Measurements from ENCODE around the gene DNAH6.

The DNAH6 gene

DNA sequence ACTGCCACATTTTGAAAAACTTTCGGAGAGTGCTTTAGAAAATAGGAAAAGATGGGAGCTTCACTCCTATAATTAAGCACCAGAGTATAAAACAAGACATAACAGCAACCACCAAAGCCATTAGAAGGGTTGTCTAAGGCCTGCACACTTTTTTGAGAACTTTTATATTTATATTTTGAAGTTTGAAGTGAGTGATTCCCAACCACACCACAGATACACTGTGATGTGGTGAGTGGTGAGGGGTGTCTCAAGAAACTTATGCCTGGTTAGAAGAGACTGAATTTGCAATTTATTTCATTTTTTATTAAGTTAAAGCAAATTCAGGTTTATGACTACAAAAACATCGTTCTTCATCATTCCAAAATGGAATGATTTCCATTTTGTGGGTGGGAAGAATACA, 161.9 kb downstream of the DNAH6 start:
- Histone ChIP-seq H3K36me3 (ENCODE audit: low read length) (no peaks in the 10 kb centered on the region), H3F3A (ENCODE audit: insufficient read depth) (no peaks in the 10 kb centered on the region), H3K9me3 (ENCODE audit: insufficient read depth, low read length) (no peaks in the 10 kb centered on the region), H3K79me2 (ENCODE audit: insufficient read depth, low read length) (no peaks in the 10 kb centered on the region), H4K20me1 (ENCODE audit: low read depth, low read length) (no peaks in the 10 kb centered on the region), H3K9ac (ENCODE audit: low read length) (no peak overlapping the region), H3K4me3 (ENCODE audit: insufficient read depth, low read length, poor library complexity, severe bottlenecking) (no peak overlapping the region), H3K4me2 (ENCODE audit: low read depth, low read length, poor library complexity, severe bottlenecking) (no peak overlapping the region), H3K27ac (ENCODE audit: low read depth, low read length) (no peak overlapping the region), H2AFZ (ENCODE audit: low read depth, low read length, severe bottlenecking) (no peak overlapping the region), H3K27me3 (ENCODE audit: low read length) (no peaks in the 10 kb centered on the region), H3K9me2 (replicated peaks; ENCODE audit: insufficient read depth, low read length) (no peaks in the 10 kb centered on the region)
- TF ChIP-seq, protein P1, sequence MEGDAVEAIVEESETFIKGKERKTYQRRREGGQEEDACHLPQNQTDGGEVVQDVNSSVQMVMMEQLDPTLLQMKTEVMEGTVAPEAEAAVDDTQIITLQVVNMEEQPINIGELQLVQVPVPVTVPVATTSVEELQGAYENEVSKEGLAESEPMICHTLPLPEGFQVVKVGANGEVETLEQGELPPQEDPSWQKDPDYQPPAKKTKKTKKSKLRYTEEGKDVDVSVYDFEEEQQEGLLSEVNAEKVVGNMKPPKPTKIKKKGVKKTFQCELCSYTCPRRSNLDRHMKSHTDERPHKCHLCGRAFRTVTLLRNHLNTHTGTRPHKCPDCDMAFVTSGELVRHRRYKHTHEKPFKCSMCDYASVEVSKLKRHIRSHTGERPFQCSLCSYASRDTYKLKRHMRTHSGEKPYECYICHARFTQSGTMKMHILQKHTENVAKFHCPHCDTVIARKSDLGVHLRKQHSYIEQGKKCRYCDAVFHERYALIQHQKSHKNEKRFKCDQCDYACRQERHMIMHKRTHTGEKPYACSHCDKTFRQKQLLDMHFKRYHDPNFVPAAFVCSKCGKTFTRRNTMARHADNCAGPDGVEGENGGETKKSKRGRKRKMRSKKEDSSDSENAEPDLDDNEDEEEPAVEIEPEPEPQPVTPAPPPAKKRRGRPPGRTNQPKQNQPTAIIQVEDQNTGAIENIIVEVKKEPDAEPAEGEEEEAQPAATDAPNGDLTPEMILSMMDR (IDR thresholded peaks at IDR 0.05; ENCODE audit: insufficient read depth, low read length, poor library complexity, severe bottlenecking) = no peak
- no peak for TF ChIP-seq EZH2phosphoT487 (conservative IDR thresholded peaks at IDR 0.05; ENCODE audit: low read length)

DNA sequence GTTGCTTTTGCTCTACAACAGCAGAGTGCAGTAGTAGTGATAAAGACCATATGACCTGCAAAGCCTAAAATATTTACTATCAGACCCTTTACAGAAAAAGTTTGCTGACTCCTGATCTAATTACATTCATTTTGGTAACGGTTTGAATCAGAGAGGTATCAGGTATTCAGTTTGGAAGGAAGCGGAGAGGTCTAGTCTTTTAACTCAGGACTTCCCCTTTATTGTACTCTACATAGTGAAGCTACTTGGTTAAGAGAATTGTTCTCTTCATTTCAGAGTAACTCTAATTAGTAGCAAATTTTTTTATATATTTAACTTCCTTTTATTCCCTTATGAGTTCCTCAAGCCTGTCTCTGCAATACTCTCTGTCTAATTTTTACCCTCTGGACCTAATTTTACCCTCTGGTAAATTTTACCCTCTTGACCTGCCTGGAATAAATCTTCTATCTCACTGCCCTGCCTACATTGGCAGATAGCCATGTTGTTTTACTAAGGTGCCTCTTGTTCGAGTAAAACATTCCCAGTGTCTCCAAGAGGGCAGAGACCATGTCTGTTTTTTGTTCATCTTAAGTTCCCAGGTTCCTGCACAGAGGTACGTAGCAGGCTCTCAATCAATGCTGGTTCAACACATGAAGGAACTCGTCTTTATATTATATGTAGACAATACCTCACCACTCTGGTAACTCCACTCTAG, 170.6 kb downstream of the DNAH6 start:
- no peak overlapping the region for H3K4me3 ChIP-seq (ENCODE audit: insufficient read depth, low read length, poor library complexity, severe bottlenecking)
- no peaks in the 10 kb centered on the region for H3K9me2 ChIP-seq (replicated peaks; ENCODE audit: insufficient read depth, low read length)
- no peaks in the 10 kb centered on the region for H4K20me1 ChIP-seq (ENCODE audit: low read depth, low read length)
- H3K36me3 ChIP-seq (ENCODE audit: low read length) = no peaks in the 10 kb centered on the region
- H3K27me3 ChIP-seq (ENCODE audit: low read length) = no peaks in the 10 kb centered on the region
- no peaks in the 10 kb centered on the region for H3F3A ChIP-seq (ENCODE audit: insufficient read depth)
- TF ChIP-seq, protein P1 (IDR thresholded peaks at IDR 0.05; ENCODE audit: insufficient read depth, low read length, poor library complexity, severe bottlenecking) = no peak
- TF ChIP-seq EZH2phosphoT487 (conservative IDR thresholded peaks at IDR 0.05; ENCODE audit: low read length) = no peak
- H3K27ac ChIP-seq (ENCODE audit: low read depth, low read length) = no peak overlapping the region
- no peaks in the 10 kb centered on the region for H3K9me3 ChIP-seq (ENCODE audit: insufficient read depth, low read length)
- H3K4me2 ChIP-seq (ENCODE audit: low read depth, low read length, poor library complexity, severe bottlenecking) = no peak overlapping the region
- no peak overlapping the region for H3K9ac ChIP-seq (ENCODE audit: low read length)
- no peaks in the 10 kb centered on the region for H3K79me2 ChIP-seq (ENCODE audit: insufficient read depth, low read length)
- no peak overlapping the region for H2AFZ ChIP-seq (ENCODE audit: low read depth, low read length, severe bottlenecking)

DNA sequence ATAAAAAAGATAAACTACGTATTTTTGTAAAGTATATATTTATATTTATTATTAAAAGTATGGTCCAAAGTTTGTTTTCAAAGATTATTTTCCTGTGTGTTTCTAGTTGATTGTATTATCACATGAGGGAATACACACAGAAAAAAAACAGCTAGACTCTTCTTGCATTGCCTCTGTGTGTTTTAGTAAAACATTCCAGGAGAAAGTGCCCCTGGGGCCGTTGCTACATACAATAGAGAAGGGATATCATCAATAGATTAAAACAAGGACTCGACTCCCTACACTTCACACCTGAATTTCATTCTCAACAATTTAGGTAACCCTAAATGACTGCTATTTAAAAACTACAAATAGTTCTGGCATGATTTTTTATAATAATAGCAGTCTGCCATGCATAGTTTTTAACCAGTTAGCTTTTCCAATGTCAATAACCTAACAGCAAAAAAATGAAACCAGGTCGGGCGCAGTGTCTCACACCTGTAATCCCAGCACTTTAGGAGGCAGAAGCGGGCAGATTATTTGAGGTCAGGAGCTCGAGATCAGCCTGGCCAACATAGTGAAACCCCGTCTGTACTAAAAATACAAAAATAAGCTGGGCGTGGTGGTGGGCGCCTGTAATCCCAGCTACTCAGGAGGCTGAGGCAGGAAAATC, 171.3 kb downstream of the DNAH6 start:
- Histone ChIP-seq H3K9ac (ENCODE audit: low read length) (no peak overlapping the region), H2AFZ (ENCODE audit: low read depth, low read length, severe bottlenecking) (no peak overlapping the region), H4K20me1 (ENCODE audit: low read depth, low read length) (no peaks in the 10 kb centered on the region), H3K9me3 (ENCODE audit: insufficient read depth, low read length) (no peaks in the 10 kb centered on the region), H3K27ac (ENCODE audit: low read depth, low read length) (no peak overlapping the region), H3K79me2 (ENCODE audit: insufficient read depth, low read length) (no peaks in the 10 kb centered on the region), H3F3A (ENCODE audit: insufficient read depth) (no peaks in the 10 kb centered on the region), H3K9me2 (replicated peaks; ENCODE audit: insufficient read depth, low read length) (no peaks in the 10 kb centered on the region), H3K27me3 (ENCODE audit: low read length) (no peaks in the 10 kb centered on the region), H3K4me2 (ENCODE audit: low read depth, low read length, poor library complexity, severe bottlenecking) (no peak overlapping the region), H3K4me3 (ENCODE audit: insufficient read depth, low read length, poor library complexity, severe bottlenecking) (no peak overlapping the region), H3K36me3 (ENCODE audit: low read length) (no peaks in the 10 kb centered on the region)
- no peak for TF ChIP-seq EZH2phosphoT487 (conservative IDR thresholded peaks at IDR 0.05; ENCODE audit: low read length)

DNA sequence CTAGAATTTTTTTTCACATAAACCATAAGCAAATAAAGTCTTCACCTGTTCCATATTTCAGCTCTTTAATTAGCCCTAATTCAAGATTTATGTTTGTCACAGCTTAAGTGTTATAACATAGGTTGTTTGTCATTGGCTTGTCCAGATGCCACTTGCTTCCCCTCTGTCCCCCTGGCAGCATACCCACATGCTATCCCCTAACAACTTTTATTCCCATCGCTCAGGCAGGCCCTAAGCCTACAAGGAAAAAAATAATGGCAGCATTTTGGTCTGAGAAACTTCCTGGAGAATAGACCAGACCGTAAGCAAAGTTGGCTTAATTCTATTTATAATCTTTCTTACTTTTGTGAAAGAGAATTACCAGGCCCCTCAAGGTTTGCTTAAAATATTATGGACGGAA, 173.9 kb downstream of the DNAH6 start:
- no peak overlapping the region for H3K9ac ChIP-seq (ENCODE audit: low read length)
- H3K4me2 ChIP-seq (ENCODE audit: low read depth, low read length, poor library complexity, severe bottlenecking) = no peak overlapping the region
- no peak for TF ChIP-seq EZH2phosphoT487 (conservative IDR thresholded peaks at IDR 0.05; ENCODE audit: low read length)
- TF ChIP-seq, protein P1 (IDR thresholded peaks at IDR 0.05; ENCODE audit: insufficient read depth, low read length, poor library complexity, severe bottlenecking) = no peak
- no peak overlapping the region for H3K4me3 ChIP-seq (ENCODE audit: insufficient read depth, low read length, poor library complexity, severe bottlenecking)
- H3K27me3 ChIP-seq (ENCODE audit: low read length) = no peaks in the 10 kb centered on the region
- no peaks in the 10 kb centered on the region for H3K79me2 ChIP-seq (ENCODE audit: insufficient read depth, low read length)
- no peaks in the 10 kb centered on the region for H3K36me3 ChIP-seq (ENCODE audit: low read length)
- no peaks in the 10 kb centered on the region for H4K20me1 ChIP-seq (ENCODE audit: low read depth, low read length)
- H3K9me3 ChIP-seq (ENCODE audit: insufficient read depth, low read length) = no peaks in the 10 kb centered on the region
- H3K27ac ChIP-seq (ENCODE audit: low read depth, low read length) = no peak overlapping the region
- no peaks in the 10 kb centered on the region for H3K9me2 ChIP-seq (replicated peaks; ENCODE audit: insufficient read depth, low read length)
- H2AFZ ChIP-seq (ENCODE audit: low read depth, low read length, severe bottlenecking) = no peak overlapping the region
- H3F3A ChIP-seq (ENCODE audit: insufficient read depth) = no peaks in the 10 kb centered on the region
